Parathyroid adenoma (tissue), 2 donors: ENCODE data around the gene DAPK1.

Source experiments
- H2AFZ ChIP-seq: fragments of 300-600 bp; sonication (generic); one replicate; pipeline ENCODE4 v1.7.0; 2017; ENCODE audit warnings: antibody characterized with exemption, mild to moderate bottlenecking
- H3K27ac ChIP-seq: fragments of 300-600 bp; sonication (generic); one replicate; pipeline ENCODE4 v1.7.0; 2017
- H3K27me3 ChIP-seq: fragments of 300-600 bp; sonication (generic); one replicate; pipeline ENCODE4 v1.7.0; 2017; ENCODE audit warnings: low read length; ENCODE audit not compliant: control insufficient read depth, insufficient read depth
- H3K36me3 ChIP-seq: fragments of 300-600 bp; sonication (generic); one replicate; pipeline ENCODE4 v1.7.0; 2017; ENCODE audit warnings: low read length; ENCODE audit not compliant: control insufficient read depth, insufficient read depth
- H3K4me1 ChIP-seq: fragments of 300-600 bp; sonication (generic); one replicate; pipeline ENCODE4 v1.7.0; 2017; ENCODE audit warnings: control low read depth
- H3K4me2 ChIP-seq: fragments of 300-600 bp; sonication (generic); one replicate; pipeline ENCODE4 v1.7.0; 2017; ENCODE audit warnings: low read length
- H3K4me3 ChIP-seq: fragments of 300-600 bp; sonication (generic); one replicate; pipeline ENCODE4 v1.7.0; 2017; ENCODE audit warnings: low read depth, low read length
- H3K79me2 ChIP-seq: fragments of 300-600 bp; sonication (generic); one replicate; pipeline ENCODE4 v1.7.0; 2017; ENCODE audit warnings: control low read depth
- H3K9ac ChIP-seq: fragments of 300-600 bp; sonication (generic); one replicate; pipeline ENCODE4 v1.7.0; 2017; ENCODE audit warnings: mild to moderate bottlenecking
- H3K9me3 ChIP-seq: fragments of 300-600 bp; sonication (generic); one replicate; pipeline ENCODE4 v1.7.0; 2017; ENCODE audit warnings: low read length; ENCODE audit not compliant: control insufficient read depth
- CTCF ChIP-seq: fragments of 300-600 bp; sonication (generic); IDR thresholded peaks from one replicate; pipeline ENCODE4 v1.7.0; 2017; ENCODE audit warnings: antibody characterized with exemption, mild to moderate bottlenecking
- donor health status: primary hyperparathyroidism.

The DAPK1 gene

GRCh38 chr9:87528969-87529368, 31.3 kb downstream of the DAPK1 start:
- no peak overlapping the region for H3K27ac ChIP-seq
- no peak overlapping the region for H3K4me2 ChIP-seq
- H3K27me3 ChIP-seq = no peaks in the 10 kb centered on the region
- H3K4me3 ChIP-seq = no peak overlapping the region
- TF ChIP-seq CTCF = no peak
- no peaks in the 10 kb centered on the region for H3K4me1 ChIP-seq
- no peaks in the 10 kb centered on the region for H3K36me3 ChIP-seq
- no peak overlapping the region for H3K9ac ChIP-seq
- no peaks in the 10 kb centered on the region for H3K79me2 ChIP-seq
- H3K9me3 ChIP-seq = no peaks in the 10 kb centered on the region
- no peak overlapping the region for H2AFZ ChIP-seq

GRCh38 chr9:87529671-87530070, 32.0 kb downstream of the DAPK1 start:
- Histone ChIP-seq H3K27me3 (no peaks in the 10 kb centered on the region), H3K4me1 (no peaks in the 10 kb centered on the region), H3K79me2 (no peaks in the 10 kb centered on the region), H3K9me3 (no peaks in the 10 kb centered on the region), H3K36me3 (no peaks in the 10 kb centered on the region), H3K27ac (no peak overlapping the region), H3K9ac (no peak overlapping the region), H3K4me2 (no peak overlapping the region), H3K4me3 (no peak overlapping the region), H2AFZ (no peak overlapping the region)
- no peak for TF ChIP-seq CTCF

GRCh38 chr9:87530716-87531115, 33.0 kb downstream of the DAPK1 start:
- TF ChIP-seq CTCF = no peak
- Histone ChIP-seq H3K4me3 (no peak overlapping the region), H3K36me3 (no peaks in the 10 kb centered on the region), H3K27me3 (no peaks in the 10 kb centered on the region), H3K4me1 (no peaks in the 10 kb centered on the region), H3K79me2 (no peaks in the 10 kb centered on the region), H3K9me3 (no peaks in the 10 kb centered on the region), H3K4me2 (no peak overlapping the region), H2AFZ (no peak overlapping the region), H3K9ac (no peak overlapping the region), H3K27ac (no peak overlapping the region)

GRCh38 chr9:87531370-87532295, 34.0 kb downstream of the DAPK1 start:
- H3K79me2 ChIP-seq = no peaks in the 10 kb centered on the region
- H2AFZ ChIP-seq = no peak overlapping the region
- no peak overlapping the region for H3K4me3 ChIP-seq
- no peaks in the 10 kb centered on the region for H3K4me1 ChIP-seq
- no peak overlapping the region for H3K27ac ChIP-seq
- H3K9me3 ChIP-seq = no peaks in the 10 kb centered on the region
- no peak for TF ChIP-seq CTCF
- H3K27me3 ChIP-seq = no peaks in the 10 kb centered on the region
- H3K4me2 ChIP-seq = no peak overlapping the region
- no peak overlapping the region for H3K9ac ChIP-seq
- no peaks in the 10 kb centered on the region for H3K36me3 ChIP-seq

- Histone ChIP-seq H3K27me3 (no peaks in the 10 kb centered on the region), H3K4me3 (no peak overlapping the region), H3K79me2 (no peaks in the 10 kb centered on the region), H3K36me3 (no peaks in the 10 kb centered on the region), H3K4me1 (no peaks in the 10 kb centered on the region), H2AFZ (no peak overlapping the region), H3K27ac (no peak overlapping the region), H3K9ac (no peak overlapping the region), H3K9me3 (no peaks in the 10 kb centered on the region), H3K4me2 (no peak overlapping the region)
- TF ChIP-seq CTCF = no peak
Measured at GRCh38 chr9:87533271-87533670, 35.6 kb downstream of the DAPK1 start.
